Stimulated activated effector memory CD8-positive, alpha-beta T cell treated with anti-CD3 and anti-CD28 coated beads, Interleukin-12 subunit alpha, Interleukin-12 subunit beta, amount 100 ng/mL, for 72 hours (primary cell): ENCODE measurements around the gene TBRG1.

ENCODE experiments used
- ATAC-seq: fragments of 150-1000 bp; cut with Tn5 transposase; 2 replicates; pipeline ENCODE4 v1.10.0; 2021
- DNase-seq, 2 donors: peaks; one replicate each; pipeline ENCODE4 v3.0.0; 2021 to 2022; ENCODE audit warnings: low spot score in 2 of 2
- H3K27ac Mint-ChIP-seq: one replicate; pipeline ENCODE4 v1.8.0; 2022; ENCODE audit warnings: mild to moderate bottlenecking, mixed read lengths
- H3K36me3 Mint-ChIP-seq: one replicate; pipeline ENCODE4 v1.8.0; 2022; ENCODE audit warnings: mild to moderate bottlenecking, mixed read lengths
- H3K4me1 Mint-ChIP-seq: one replicate; pipeline ENCODE4 v1.8.0; 2022; ENCODE audit warnings: mixed read lengths
- H3K4me3 Mint-ChIP-seq: one replicate; pipeline ENCODE4 v1.8.0; 2022; ENCODE audit warnings: mild to moderate bottlenecking, mixed read lengths
- H3K9me3 Mint-ChIP-seq: one replicate; pipeline ENCODE4 v1.8.0; 2022; ENCODE audit warnings: mixed read lengths

The TBRG1 gene

DNA sequence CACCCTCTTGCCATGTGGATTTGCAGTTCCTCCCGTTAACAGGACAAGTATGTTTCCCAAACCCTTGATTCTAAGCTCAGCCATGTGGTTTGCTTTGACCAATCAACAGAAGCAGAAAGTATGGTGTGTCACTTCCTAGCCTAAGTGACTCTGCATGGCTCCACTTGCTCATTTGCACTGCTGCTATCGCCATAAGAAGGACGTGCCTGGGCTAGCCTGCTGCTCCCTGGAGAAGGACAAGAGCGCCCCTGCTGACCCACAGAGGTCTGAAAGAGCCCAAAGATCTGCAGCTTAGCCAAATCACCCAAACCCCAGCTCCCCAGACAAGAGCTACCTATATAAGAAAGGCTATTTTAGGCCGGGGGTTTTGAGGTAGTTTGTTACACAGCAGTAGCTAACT, 18.0 kb downstream of the TBRG1 start:
- Mint-ChIP-seq H3K4me1 (no peaks in the 10 kb centered on the region), H3K9me3 (no peaks in the 10 kb centered on the region), H3K36me3 (peaks cover 15% of the 10 kb centered on the region), H3K4me3 (no peak overlapping the region), H3K27ac (peak overlapping the region; percentile 18)
- DNase-seq (no peak), ATAC-seq (no peak)

DNA sequence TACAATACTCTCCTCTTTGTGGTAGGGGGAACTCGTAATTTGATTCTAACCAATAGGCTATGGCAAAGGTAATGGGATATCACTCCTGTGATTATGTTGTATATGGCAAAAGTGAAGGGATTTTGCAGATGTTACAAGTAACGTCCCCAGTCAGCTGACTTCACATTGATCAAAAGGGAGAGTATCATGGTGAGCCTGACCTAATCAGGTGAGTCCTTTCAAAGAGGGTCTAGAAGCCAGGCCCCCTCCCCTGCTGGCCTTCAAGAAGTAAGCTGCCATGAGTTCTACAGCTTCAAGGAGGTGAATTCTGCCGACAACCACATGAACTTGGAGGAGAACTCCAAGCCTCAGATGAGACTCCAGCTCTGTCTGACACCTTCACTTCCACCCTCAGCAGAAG, 20.0 kb downstream of the TBRG1 start:
- H3K27ac Mint-ChIP-seq: no peak overlapping the region
- no peak overlapping the region for H3K4me3 Mint-ChIP-seq
- H3K4me1 Mint-ChIP-seq: no peaks in the 10 kb centered on the region
- ATAC-seq (no peak), DNase-seq (no peak)
- H3K36me3 Mint-ChIP-seq: no peaks in the 10 kb centered on the region
- H3K9me3 Mint-ChIP-seq: no peaks in the 10 kb centered on the region

DNA sequence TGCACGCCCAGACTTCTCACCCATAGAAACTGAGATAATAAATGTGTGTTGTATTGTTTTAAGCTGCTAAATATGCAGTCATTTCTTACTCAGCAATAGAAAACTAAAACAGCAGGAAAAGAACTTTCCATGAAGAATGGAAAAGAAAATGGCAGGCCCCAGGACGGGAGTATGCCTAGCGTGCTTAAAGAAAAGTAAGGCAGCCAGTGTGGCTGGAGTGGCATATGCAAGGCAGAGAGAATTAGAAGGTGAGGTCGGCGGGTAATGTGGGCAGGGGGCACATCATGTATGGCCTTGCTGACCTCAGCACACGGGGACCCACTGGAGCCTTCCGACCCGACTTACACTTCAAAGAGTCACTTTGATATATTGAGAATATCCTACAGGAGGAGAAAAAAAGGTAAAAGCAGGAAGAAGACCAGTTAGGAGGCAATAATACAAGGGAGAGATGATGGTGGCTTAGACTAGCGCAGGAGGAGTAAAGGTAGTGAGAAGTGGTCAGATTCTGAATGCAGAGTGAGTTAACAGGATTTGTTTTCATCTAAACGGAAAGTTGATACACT, 20.5 kb downstream of the TBRG1 start:
- Mint-ChIP-seq H3K4me1 (no peaks in the 10 kb centered on the region), H3K36me3 (no peaks in the 10 kb centered on the region), H3K9me3 (no peaks in the 10 kb centered on the region), H3K27ac (no peak overlapping the region), H3K4me3 (no peak overlapping the region)
- DNase-seq (no peak), ATAC-seq (no peak)

DNA sequence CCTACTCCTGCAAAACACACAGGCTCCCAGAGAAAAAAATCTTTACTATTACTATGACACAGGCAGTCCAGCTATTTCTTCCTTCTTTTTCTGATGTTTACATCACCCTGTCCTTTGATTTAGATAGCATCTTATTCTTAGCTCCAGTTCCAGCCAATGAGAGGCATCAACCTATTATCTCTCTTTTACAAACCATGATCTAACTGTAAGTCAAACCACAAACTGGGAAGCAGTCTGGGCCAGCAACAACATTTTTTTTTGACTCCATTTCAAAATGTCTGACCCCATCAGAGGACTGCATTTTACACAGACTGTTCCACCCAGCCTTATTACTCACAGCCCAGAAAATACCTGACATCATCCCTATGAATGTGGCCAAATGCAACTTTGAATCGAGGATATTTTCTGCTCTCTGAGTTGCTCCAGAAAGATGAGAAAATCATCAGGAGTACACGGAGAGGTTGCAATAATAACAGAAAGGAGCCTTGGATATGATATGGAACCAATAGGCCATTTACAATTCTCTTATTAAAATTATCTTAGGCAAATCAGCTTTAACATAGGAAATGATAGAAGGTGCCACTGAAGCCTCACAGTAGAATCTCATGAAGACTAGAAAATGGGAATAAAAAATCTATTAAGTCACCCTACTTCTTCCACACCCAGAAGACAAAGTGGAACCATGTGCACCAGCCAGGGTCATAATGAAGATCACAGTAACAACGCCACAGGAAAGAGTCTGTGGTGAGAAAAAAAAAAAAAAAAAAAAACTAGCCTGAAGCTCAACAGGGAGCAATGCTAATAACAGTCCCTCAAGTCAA, 21.2 kb downstream of the TBRG1 start:
- H3K4me1 Mint-ChIP-seq: no peaks in the 10 kb centered on the region
- DNase-seq (no peak), ATAC-seq (no peak)
- H3K27ac Mint-ChIP-seq: no peak overlapping the region
- no peaks in the 10 kb centered on the region for H3K9me3 Mint-ChIP-seq
- H3K36me3 Mint-ChIP-seq: no peaks in the 10 kb centered on the region
- H3K4me3 Mint-ChIP-seq: no peak overlapping the region

DNA sequence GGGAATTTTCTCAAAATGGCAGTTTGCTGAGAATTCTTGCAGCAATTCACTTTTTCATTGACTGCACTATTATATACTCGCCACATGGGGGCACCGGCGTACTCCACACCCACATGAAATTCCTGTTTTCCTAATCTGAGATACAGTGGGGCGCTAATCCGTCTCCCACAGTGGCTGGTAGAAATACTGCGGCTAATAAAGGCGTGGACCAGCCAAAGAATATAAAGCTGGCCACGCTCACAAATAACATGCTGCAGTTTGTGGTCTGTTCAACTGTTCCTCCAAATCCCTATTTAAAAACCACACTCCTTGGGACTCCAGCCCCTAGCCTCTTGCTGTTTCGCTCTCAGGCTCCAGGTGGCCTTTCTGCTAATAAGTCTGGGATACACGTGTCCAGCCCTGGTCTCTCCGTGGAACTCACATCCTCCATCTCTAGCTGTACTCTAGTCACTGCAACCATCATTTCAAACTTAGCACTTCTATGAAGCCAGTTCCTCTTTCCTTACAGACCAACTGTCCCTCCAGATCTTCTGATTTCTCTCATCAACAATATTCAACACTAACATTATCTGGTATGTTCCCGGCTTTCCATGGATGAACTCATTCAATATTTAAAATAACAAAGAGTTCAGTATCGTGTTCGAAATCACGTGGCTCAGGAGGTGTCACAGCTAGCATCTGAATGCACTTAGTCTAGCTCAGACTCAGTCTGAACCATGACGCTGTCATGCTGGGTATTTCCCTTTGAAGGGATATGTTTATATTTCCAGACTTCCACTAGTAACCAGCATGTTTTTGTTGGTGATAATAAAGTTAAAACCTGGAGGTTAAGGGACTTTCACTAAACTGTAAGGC, 22.0 kb downstream of the TBRG1 start:
- DNase-seq: no peak
- H3K27ac Mint-ChIP-seq: no peak overlapping the region

DNA sequence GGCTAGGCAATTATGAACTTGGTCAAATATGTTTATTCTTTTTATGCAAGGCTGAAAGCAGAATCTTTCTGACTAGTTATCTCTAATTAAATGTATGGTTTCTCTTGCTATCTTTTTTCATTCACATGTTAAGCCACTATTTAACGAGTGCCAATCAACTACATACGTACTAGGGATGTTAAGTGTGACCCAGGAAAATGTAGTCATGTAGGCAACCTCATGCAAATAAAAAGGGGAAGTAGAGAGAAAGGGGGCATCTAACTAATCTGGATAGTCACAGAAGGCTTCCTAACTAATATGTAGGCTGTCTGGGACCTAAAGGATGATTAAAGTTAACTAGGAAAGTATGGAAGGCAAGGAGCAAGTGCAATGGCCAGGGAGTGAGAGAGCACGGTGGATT, 23.5 kb downstream of the TBRG1 start:
- H3K27ac Mint-ChIP-seq: no peak overlapping the region
- ATAC-seq (no peak), DNase-seq (no peak)
- no peaks in the 10 kb centered on the region for H3K36me3 Mint-ChIP-seq
- no peaks in the 10 kb centered on the region for H3K4me1 Mint-ChIP-seq
- no peaks in the 10 kb centered on the region for H3K9me3 Mint-ChIP-seq
- H3K4me3 Mint-ChIP-seq: no peak overlapping the region

More for the DNA sequence above, 22.0 kb downstream of the TBRG1 start:
- Mint-ChIP-seq H3K4me3 (no peak overlapping the region), H3K36me3 (no peaks in the 10 kb centered on the region), H3K9me3 (no peaks in the 10 kb centered on the region), H3K4me1 (no peaks in the 10 kb centered on the region)
- ATAC-seq: no peak

DNA sequence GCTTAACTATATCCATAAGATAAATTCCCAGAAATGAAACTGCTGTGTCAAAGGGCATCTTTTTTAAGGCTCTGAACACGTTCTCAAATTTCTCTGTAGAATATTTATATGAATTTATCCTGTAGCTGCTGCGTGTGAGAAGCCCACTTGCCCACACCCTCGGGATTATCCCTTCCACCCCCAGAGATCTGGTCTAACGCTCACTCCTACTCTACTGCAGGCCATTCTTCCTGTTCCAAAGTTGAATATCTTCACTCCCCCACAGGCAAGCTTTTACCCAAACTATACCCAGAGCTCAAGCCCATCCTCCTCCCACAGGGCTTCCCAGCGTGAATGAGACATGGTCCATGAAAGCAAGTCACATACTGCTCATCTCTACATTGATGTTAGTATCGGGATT, 25.9 kb downstream of the TBRG1 start:
- Mint-ChIP-seq H3K4me3 (no peak overlapping the region), H3K9me3 (no peaks in the 10 kb centered on the region), H3K4me1 (no peaks in the 10 kb centered on the region), H3K36me3 (no peaks in the 10 kb centered on the region), H3K27ac (no peak overlapping the region)
- DNase-seq (no peak), ATAC-seq (no peak)

DNA sequence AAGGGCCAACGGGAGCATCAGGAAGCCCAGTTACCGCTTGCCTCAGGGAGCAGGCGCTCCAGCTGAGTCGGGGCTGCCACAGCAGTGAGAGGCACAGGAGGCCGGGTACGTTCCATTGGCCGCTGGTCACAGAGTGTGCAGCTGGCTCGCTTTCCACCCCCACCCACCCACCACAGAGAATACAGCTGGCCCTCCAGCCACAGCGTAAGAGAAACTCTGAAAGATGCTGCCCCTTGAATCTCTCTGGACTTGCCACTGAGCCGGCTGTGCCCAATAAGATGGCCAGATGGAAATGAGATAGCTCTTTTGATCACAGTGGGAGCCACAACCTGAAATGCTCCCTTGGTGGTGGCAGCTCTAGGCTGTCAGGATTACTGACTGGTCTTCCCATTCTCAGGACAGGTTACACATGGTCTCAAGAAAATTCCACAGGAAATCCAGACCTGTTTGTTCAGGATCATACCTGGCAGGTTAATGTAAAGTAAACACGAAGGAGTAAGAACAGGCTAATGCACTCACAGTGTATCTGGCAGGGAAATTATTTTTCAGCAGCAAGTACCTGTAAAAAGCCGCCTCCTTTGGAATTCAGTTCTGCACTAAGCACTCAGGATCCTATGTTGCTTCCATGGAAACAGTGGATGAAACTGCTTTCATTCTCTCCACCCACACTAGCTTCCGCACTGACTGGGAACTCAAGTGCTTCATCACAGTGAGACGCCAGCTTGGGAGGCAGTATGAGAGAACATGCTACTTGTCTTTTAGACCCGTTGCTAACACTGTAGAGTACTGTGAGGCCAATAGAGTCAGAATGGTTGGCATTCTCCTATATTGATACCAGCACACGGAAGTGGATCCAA, 34.3 kb downstream of the TBRG1 start:
- DNase-seq: no peak
- Mint-ChIP-seq H3K27ac (no peak overlapping the region), H3K4me3 (no peak overlapping the region), H3K36me3 (no peaks in the 10 kb centered on the region), H3K4me1 (no peaks in the 10 kb centered on the region), H3K9me3 (no peaks in the 10 kb centered on the region)
- no peak for ATAC-seq

DNA sequence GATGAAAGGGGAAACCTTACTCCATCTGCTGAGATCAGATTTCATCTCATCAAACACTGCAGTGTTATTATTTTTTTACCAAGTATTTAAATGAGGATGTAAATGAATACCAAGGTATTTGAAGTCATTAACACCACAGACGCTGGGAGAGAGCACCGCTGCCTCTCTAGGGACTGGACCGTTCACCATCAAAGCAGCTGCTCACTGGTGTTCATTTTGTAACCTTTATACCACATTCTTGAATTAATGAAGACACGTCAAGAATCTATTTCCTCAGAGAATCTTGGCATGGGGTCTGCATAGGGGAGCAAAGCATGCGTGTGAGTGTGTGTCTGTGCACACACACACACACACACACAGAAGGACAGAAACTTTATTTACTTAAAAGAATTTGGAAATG, 35.2 kb downstream of the TBRG1 start:
- H3K4me1 Mint-ChIP-seq: no peaks in the 10 kb centered on the region
- H3K4me3 Mint-ChIP-seq: no peak overlapping the region

DNA sequence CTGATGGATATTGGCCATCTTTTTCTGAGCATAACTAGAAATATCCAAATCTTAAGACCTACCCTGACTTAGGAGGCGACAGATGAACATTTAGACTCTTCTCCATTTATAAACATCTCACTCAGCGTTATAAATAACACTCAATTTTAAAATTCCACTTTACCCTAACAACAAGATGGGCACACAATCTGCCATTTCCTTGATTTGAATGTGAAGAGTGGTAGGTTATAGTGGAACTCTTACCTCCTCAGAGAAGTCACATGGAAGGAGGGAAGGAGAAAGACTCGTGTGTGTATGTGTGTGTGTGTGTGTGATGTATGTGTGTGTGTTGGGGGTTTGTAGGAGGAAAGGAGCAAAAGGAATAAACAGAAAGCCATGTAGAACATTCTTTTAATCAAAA, 35.8 kb downstream of the TBRG1 start:
- H3K27ac Mint-ChIP-seq: no peak overlapping the region

More for the DNA sequence above, 35.2 kb downstream of the TBRG1 start:
- no peaks in the 10 kb centered on the region for H3K36me3 Mint-ChIP-seq
- H3K27ac Mint-ChIP-seq: no peak overlapping the region
- ATAC-seq: no peak
- H3K9me3 Mint-ChIP-seq: no peaks in the 10 kb centered on the region
- no peak for DNase-seq

DNA sequence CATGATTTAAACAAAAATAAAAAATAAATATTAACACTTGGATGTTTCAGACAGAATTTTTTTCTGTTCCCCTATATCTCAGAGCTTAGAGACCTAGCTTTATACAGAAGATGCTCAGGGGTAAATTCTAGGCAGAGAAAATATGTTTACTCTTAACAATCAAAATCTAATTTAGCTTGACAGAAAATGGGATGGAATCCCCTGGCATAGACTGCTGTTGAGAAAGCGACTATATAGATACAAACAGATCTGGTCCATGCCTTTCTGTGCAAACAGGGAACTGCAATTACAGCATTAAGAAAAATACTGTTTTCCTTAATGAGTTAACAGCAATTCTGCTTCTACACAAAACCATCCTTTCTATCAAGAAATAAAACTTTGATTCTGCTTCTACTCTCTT, 36.3 kb downstream of the TBRG1 start:
- ATAC-seq (no peak), DNase-seq (no peak)
- Mint-ChIP-seq H3K4me1 (no peaks in the 10 kb centered on the region), H3K27ac (no peak overlapping the region), H3K4me3 (no peak overlapping the region), H3K36me3 (no peaks in the 10 kb centered on the region), H3K9me3 (no peaks in the 10 kb centered on the region)

More for the DNA sequence above, 35.8 kb downstream of the TBRG1 start:
- H3K4me1 Mint-ChIP-seq: no peaks in the 10 kb centered on the region
- ATAC-seq (no peak), DNase-seq (no peak)
- no peaks in the 10 kb centered on the region for H3K36me3 Mint-ChIP-seq
- H3K4me3 Mint-ChIP-seq: no peak overlapping the region
- no peaks in the 10 kb centered on the region for H3K9me3 Mint-ChIP-seq

DNA sequence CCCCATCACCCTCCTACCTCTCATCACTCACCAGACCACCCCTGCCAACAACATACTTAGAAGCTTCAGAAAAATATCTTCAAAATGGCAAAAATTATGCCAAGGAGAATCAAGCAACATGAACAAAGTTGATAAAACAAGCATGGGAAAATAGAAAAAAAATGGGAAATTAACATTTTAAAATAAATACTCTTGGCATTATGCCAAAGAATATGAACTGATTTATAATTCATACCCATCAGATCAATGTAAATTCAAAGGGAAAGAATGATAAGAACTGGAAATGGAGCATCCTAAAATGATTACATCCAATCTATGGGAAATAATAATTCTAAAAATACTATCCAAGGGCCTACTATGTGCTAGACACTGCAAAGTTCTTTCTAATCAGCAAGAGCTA, 38.9 kb downstream of the TBRG1 start:
- Mint-ChIP-seq H3K4me3 (no peak overlapping the region), H3K27ac (no peak overlapping the region), H3K36me3 (no peaks in the 10 kb centered on the region), H3K9me3 (no peaks in the 10 kb centered on the region), H3K4me1 (no peaks in the 10 kb centered on the region)
- no peak for ATAC-seq
- DNase-seq: no peak

DNA sequence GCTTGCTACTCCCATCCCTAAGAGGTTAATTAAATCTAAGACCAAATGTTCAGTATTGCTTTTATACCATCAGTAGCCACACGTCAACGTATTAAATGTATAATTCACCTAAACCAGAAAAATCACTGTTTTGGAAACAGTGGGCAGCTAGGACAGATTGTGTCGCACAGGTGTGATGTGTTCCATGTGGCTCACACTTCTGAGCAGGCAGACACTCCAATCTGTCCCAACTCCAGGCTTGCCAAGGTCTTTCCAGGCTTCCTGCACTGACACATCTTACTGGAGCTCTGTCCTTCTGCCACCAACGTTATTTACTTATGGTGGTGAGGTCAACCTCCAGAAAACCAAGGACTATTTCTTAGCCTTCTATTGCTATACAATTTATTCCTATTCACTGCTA, 39.4 kb downstream of the TBRG1 start:
- Mint-ChIP-seq H3K27ac (no peak overlapping the region), H3K4me1 (no peaks in the 10 kb centered on the region), H3K9me3 (no peaks in the 10 kb centered on the region), H3K4me3 (no peak overlapping the region), H3K36me3 (no peaks in the 10 kb centered on the region)
- ATAC-seq: no peak
- DNase-seq: no peak

DNA sequence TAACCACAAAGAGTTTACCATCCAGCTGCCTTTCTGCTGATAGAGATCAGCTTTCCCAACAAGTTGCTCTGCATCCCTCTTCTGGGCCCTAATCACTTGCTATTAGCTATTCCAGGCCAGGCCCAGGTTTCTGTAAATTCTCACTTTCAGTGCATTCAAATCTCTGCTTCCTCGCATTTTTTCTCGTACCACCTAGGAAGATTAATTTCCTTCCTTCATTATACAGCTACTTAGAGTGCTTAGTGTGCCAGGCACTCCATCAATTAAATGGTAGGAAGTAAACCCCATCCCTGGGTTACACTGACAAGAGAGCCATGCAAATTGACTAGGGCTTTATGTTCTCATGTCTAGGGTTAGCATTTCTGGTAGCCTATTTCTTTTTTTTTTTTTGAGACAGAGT, 41.2 kb downstream of the TBRG1 start:
- Mint-ChIP-seq H3K4me3 (no peak overlapping the region), H3K36me3 (no peaks in the 10 kb centered on the region), H3K9me3 (no peaks in the 10 kb centered on the region), H3K4me1 (no peaks in the 10 kb centered on the region), H3K27ac (no peak overlapping the region)
- ATAC-seq (no peak), DNase-seq (no peak)

DNA sequence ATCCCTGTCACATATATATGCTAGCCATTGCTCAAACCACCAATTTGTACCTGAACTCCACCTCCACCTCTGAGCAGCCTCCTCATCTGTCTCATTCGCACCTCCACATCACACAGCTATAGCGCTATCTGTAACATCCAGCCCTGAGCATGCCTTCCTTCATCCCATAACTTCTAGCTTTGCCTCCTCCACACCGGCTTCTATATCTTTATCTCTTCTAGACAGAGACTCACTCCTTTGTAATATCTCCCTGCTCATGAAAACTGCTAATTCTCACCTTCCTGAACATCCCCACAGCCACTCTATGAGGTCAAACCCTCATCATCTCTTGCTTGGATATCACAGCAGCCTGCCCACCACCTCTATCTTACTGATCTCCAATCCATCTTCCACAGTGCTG, 44.9 kb downstream of the TBRG1 start:
- no peak overlapping the region for H3K4me3 Mint-ChIP-seq
- H3K4me1 Mint-ChIP-seq: peaks cover 7% of the 10 kb centered on the region
- no peaks in the 10 kb centered on the region for H3K9me3 Mint-ChIP-seq
- H3K27ac Mint-ChIP-seq: no peak overlapping the region
- ATAC-seq: no peak
- H3K36me3 Mint-ChIP-seq: no peaks in the 10 kb centered on the region
- DNase-seq: peak in 1 of 2 donors; percentile 36
